ENCODE data around the gene PEPD.

Gene PEPD

GRCh38 chr19:33365691-33366090 is 155.9 kb downstream of the PEPD start:
- TF ChIP-seq CTCF (IDR thresholded peaks at IDR 0.05; ENCODE audit: low read length): no peak
- TF ChIP-seq EZH2phosphoT487 (IDR thresholded peaks at IDR 0.05; ENCODE audit: low read length): no peak
- TF ChIP-seq EZH2 (optimal IDR thresholded peaks at IDR 0.05; ENCODE audit: low read depth, low read length): no peak
- H3K9me2 ChIP-seq (replicated peaks; ENCODE audit: insufficient read depth, low read length): no peaks in the 10 kb centered on the region
- H3K36me3 ChIP-seq (replicated peaks; ENCODE audit: insufficient read depth, low read length): no peaks in the 10 kb centered on the region
- no peak overlapping the region for H2AFZ ChIP-seq (ENCODE audit: low read length)
- H3K27me3 ChIP-seq (replicated peaks; ENCODE audit: insufficient read depth, low read length): peaks cover 25% of the 10 kb centered on the region
- no peak overlapping the region for H3K4me3 ChIP-seq (ENCODE audit: low read length)
- H3K79me2 ChIP-seq (ENCODE audit: low read length): no peaks in the 10 kb centered on the region
- no peak overlapping the region for H3K27ac ChIP-seq (ENCODE audit: low read length)
- no peak overlapping the region for H3K9ac ChIP-seq (ENCODE audit: low read length)
- H3K9me3 ChIP-seq (replicated peaks; ENCODE audit: insufficient read depth, low read length): no peaks in the 10 kb centered on the region
- H3F3A ChIP-seq (ENCODE audit: insufficient read depth, low read length): no peaks in the 10 kb centered on the region
- H4K20me1 ChIP-seq (ENCODE audit: insufficient read depth, low read length): no peaks in the 10 kb centered on the region
- no peaks in the 10 kb centered on the region for H3K4me1 ChIP-seq (ENCODE audit: low read length)
- no peak overlapping the region for H3K4me2 ChIP-seq (ENCODE audit: low read depth, low read length)
- DNase-seq: no peak

GRCh38 chr19:33363476-33363875 is 158.1 kb downstream of the PEPD start:
- Histone ChIP-seq H3K36me3 (replicated peaks; ENCODE audit: insufficient read depth, low read length) (no peaks in the 10 kb centered on the region), H3K27ac (ENCODE audit: low read length) (no peak overlapping the region), H3K9me2 (replicated peaks; ENCODE audit: insufficient read depth, low read length) (no peaks in the 10 kb centered on the region), H4K20me1 (ENCODE audit: insufficient read depth, low read length) (no peaks in the 10 kb centered on the region), H3K4me1 (ENCODE audit: low read length) (no peaks in the 10 kb centered on the region), H3F3A (ENCODE audit: insufficient read depth, low read length) (no peaks in the 10 kb centered on the region), H2AFZ (ENCODE audit: low read length) (no peak overlapping the region), H3K9ac (ENCODE audit: low read length) (no peak overlapping the region), H3K27me3 (replicated peaks; ENCODE audit: insufficient read depth, low read length) (peaks cover 40% of the 10 kb centered on the region), H3K4me2 (ENCODE audit: low read depth, low read length) (no peak overlapping the region), H3K4me3 (ENCODE audit: low read length) (no peak overlapping the region), H3K9me3 (replicated peaks; ENCODE audit: insufficient read depth, low read length) (no peaks in the 10 kb centered on the region), H3K79me2 (ENCODE audit: low read length) (no peaks in the 10 kb centered on the region)
- no peak for TF ChIP-seq EZH2phosphoT487 (IDR thresholded peaks at IDR 0.05; ENCODE audit: low read length)
- TF ChIP-seq CTCF (IDR thresholded peaks at IDR 0.05; ENCODE audit: low read length): no peak
- TF ChIP-seq EZH2 (optimal IDR thresholded peaks at IDR 0.05; ENCODE audit: low read depth, low read length): no peak
- no peak for DNase-seq

GRCh38 chr19:33362508-33363228 is 158.9 kb downstream of the PEPD start:
- TF ChIP-seq CTCF (IDR thresholded peaks at IDR 0.05; ENCODE audit: low read length) (no peak), EZH2phosphoT487 (IDR thresholded peaks at IDR 0.05; ENCODE audit: low read length) (no peak), EZH2 (optimal IDR thresholded peaks at IDR 0.05; ENCODE audit: low read depth, low read length) (no peak)
- no peaks in the 10 kb centered on the region for H3F3A ChIP-seq (ENCODE audit: insufficient read depth, low read length)
- H3K4me1 ChIP-seq (ENCODE audit: low read length): no peaks in the 10 kb centered on the region
- H3K4me3 ChIP-seq (ENCODE audit: low read length): no peak overlapping the region
- no peak overlapping the region for H3K27ac ChIP-seq (ENCODE audit: low read length)
- DNase-seq: no peak
- no peak overlapping the region for H2AFZ ChIP-seq (ENCODE audit: low read length)
- no peaks in the 10 kb centered on the region for H4K20me1 ChIP-seq (ENCODE audit: insufficient read depth, low read length)
- peaks cover 40% of the 10 kb centered on the region for H3K27me3 ChIP-seq (replicated peaks; ENCODE audit: insufficient read depth, low read length)
- H3K9me3 ChIP-seq (replicated peaks; ENCODE audit: insufficient read depth, low read length): no peaks in the 10 kb centered on the region
- no peaks in the 10 kb centered on the region for H3K36me3 ChIP-seq (replicated peaks; ENCODE audit: insufficient read depth, low read length)
- H3K4me2 ChIP-seq (ENCODE audit: low read depth, low read length): no peak overlapping the region
- no peaks in the 10 kb centered on the region for H3K79me2 ChIP-seq (ENCODE audit: low read length)
- no peaks in the 10 kb centered on the region for H3K9me2 ChIP-seq (replicated peaks; ENCODE audit: insufficient read depth, low read length)
- no peak overlapping the region for H3K9ac ChIP-seq (ENCODE audit: low read length)
